Ovary (tissue), 9 donors: ENCODE results near the gene VAC14. TPM values are rescaled to one million over a fixed set of nuclear protein-coding genes. Genes with fewer than 3 reads are reported as not detected.

Source experiments
- DNase-seq, 5 donors: peaks; one replicate each; pipeline ENCODE4 v3.0.0-alpha.2; 2019 to 2020
- H3K27ac ChIP-seq, 2 donors: fragments of 200-600 bp; one replicate each; pipeline versions ENCODE4 v1.5.1 to v1.8.0; 2019 to 2022
- H3K27me3 ChIP-seq: fragments of 200-600 bp; one replicate; pipeline ENCODE4 v1.8.0; 2022
- H3K36me3 ChIP-seq: fragments of 200-600 bp; sonication (generic); one replicate; pipeline ENCODE4 v1.5.1; 2019
- H3K4me1 ChIP-seq: one replicate; pipeline ENCODE4 v1.8.1; 2013; ENCODE audit warnings: mild to moderate bottlenecking, moderate library complexity; ENCODE audit not compliant: insufficient read depth
- H3K4me3 ChIP-seq: fragments of 200-600 bp; sonication (generic); one replicate; pipeline ENCODE4 v1.5.1; 2017
- H3K9me3 ChIP-seq, 2 donors: fragments of 200-600 bp in 1 of 2; sonication (generic) in 1 of 2; one replicate each; pipeline versions ENCODE4 v1.5.1 to v1.8.1; 2013 to 2019; ENCODE audit warnings: mild to moderate bottlenecking in 1 of 2, moderate library complexity in 1 of 2
- EP300 ChIP-seq: sonication (generic); formaldehyde crosslinking; IDR thresholded peaks from one replicate; pipeline ENCODE4 v1.6.1; 2017; ENCODE audit warnings: antibody characterized with exemption
- POLR2A ChIP-seq: fragments of 450-650 bp; IDR thresholded peaks from one replicate; pipeline ENCODE4 v1.6.1; 2017; ENCODE audit warnings: antibody characterized with exemption, mild to moderate bottlenecking, moderate library complexity
- WGBS, 3 donors: extraction: QIAGEN DNeasy Blood & Tissue Kit in 1 of 3; methylation state at CpG; one replicate each; pipeline versions ENCODE4 v1.1.5 to v1.1.7; 2013 to 2017; 5-methylcytosine and 5-hydroxymethylcytosine counted together
- intact Hi-C, 4 donors: fragments of 100-400 bp; cut with DNase I; formaldehyde crosslinking; loops; one replicate each; pipeline versions ENCODE4 v1.11.0 to v1.15.1; 2022 to 2023
- polyA plus RNA-seq, 2 donors: library from polyadenylated mRNA; stranded (reverse); fragments of 200-250 nt in 1 of 2; fragments of 350-450 nt in 1 of 2; fragmentation: Illumina TruSeq in 1 of 2; extraction: RNeasy Lipid Tissue Mini Kit (QIAGEN cat#74804) in 1 of 2; gene quantifications; one replicate each; pipeline ENCODE4 v1.2.3, GENCODE V29; 2013 to 2014
- total RNA-seq, 7 donors: library from RNA; depleted of rRNA in 2 of 7; stranded (reverse); fragments of >200 nt in 2 of 7; fragmentation: NEBNext Ultra II Directional in 3 of 7; extraction: Animal tissue kit (Norgen Biotek cat#: 25700) in 3 of 7; gene quantifications; one replicate each; pipeline versions ENCODE4 v1.1.0 to v1.2.4, GENCODE V29; 2016 to 2023
- TF ChIP-seq, protein P1 (sequence below), 3 donors: fragments of 450-650 bp in 2 of 3; fragments of 200-600 bp in 1 of 3; IDR thresholded peaks; one replicate each; pipeline versions ENCODE4 v1.5.1 to v1.8.0; 2016 to 2022; ENCODE audit warnings: antibody characterized with exemption in 3 of 3, mild to moderate bottlenecking in 1 of 3
- donor health status: DM: no; HTN: no; CAD: no; lungs with moderate emphysema.
- donor health status: DM: no; HTN: no; CAD: no.
- donor health status: Bipolar disorder and iron deficiency.
- donor health status: DM: yes; HTN: yes; CAD: no.
- donor health status: DM: no; HTN: no; CAD: no.
- donor health status: DM: yes; HTN: yes; CAD: no.

VAC14 gene
- total and polyA plus RNA-seq, 9 donors: 9.9 to 32.4 (median 21.1) TPM

DNA sequence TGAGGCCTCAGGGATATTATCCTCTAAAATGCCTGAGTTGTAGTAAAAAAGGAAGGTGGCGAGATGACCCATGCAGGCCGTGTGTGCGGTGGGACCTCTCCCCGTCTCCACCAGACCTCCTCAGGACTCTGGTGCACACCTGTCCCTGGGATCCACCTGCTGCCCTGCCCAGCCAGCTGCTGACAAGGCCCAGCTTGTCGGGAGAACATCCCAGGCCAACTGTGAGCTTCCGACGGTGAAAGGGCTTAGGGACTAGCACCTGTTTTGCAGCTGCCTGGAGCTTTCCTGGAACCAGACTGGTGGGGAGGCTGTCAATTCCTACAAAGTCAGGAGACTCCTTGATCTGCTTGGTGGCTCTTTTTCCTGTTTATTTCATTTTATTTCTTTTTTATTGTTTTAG is 143.0 kb downstream of the VAC14 start:
- peak in 1 of 5 donors; percentile 19 for DNase-seq
- intact Hi-C loops: loop anchor here in 1 of 4 donors (10.0 kb wide), 1 partner anchor 293 kb away; no protein-coding TSS in a partner anchor
- TF ChIP-seq, protein P1, sequence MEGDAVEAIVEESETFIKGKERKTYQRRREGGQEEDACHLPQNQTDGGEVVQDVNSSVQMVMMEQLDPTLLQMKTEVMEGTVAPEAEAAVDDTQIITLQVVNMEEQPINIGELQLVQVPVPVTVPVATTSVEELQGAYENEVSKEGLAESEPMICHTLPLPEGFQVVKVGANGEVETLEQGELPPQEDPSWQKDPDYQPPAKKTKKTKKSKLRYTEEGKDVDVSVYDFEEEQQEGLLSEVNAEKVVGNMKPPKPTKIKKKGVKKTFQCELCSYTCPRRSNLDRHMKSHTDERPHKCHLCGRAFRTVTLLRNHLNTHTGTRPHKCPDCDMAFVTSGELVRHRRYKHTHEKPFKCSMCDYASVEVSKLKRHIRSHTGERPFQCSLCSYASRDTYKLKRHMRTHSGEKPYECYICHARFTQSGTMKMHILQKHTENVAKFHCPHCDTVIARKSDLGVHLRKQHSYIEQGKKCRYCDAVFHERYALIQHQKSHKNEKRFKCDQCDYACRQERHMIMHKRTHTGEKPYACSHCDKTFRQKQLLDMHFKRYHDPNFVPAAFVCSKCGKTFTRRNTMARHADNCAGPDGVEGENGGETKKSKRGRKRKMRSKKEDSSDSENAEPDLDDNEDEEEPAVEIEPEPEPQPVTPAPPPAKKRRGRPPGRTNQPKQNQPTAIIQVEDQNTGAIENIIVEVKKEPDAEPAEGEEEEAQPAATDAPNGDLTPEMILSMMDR (IDR thresholded peaks at IDR 0.05): no peak
- TF ChIP-seq EP300: no peak
- TF ChIP-seq POLR2A: no peak
- Histone ChIP-seq H3K9me3 (no peaks in the 10 kb centered on the region), H3K27me3 (no peaks in the 10 kb centered on the region), H3K27ac (no peak overlapping the region), H3K4me1 (peaks cover 6% of the 10 kb centered on the region), H3K4me3 (no peak overlapping the region), H3K36me3 (no peaks in the 10 kb centered on the region)
- 76 to 80% (median 78%) methylated on average over 7 of the region's 7 CpGs for WGBS, 3 donors

DNA sequence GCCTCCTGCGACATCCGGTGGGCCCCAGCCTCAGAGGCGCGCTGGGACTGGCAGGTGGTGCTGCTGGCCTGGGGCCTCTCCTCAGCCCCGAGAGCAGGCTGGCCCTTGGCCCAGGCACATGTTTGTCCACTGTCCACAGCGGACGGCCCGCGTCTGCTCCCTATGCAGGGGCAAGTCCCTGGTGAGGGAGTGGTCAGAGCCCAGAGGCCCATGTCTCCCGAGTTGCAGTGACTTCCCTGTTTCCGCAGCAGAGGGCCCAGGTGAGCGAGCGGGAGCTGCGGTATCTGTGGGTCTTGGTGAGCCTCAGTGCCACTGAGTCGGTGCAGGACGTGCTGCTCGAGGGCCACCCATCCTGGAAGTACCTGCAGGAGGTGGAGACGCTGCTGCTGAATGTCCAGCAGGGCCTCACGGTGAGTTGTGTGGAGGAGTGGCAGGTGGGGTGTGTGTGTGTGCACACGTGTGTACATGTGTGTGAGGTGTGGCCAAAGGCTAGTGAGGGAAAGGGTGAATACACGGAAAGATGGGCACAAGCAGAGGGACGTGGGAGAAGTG is 144.2 kb downstream of the VAC14 start:
- 73 to 77% (median 74%) methylated on average over 22 of the region's 22 CpGs for WGBS, 3 donors
- Histone ChIP-seq H3K4me1 (peaks cover 1% of the 10 kb centered on the region), H3K27me3 (no peaks in the 10 kb centered on the region), H3K27ac (no peak overlapping the region), H3K4me3 (no peak overlapping the region), H3K36me3 (no peaks in the 10 kb centered on the region), H3K9me3 (no peaks in the 10 kb centered on the region)
- intact Hi-C loops: loop anchor here in 1 of 4 donors (10.0 kb wide), 1 partner anchor 292 kb away; no protein-coding TSS in a partner anchor
- peak in 1 of 5 donors; percentile 39 for DNase-seq
- TF ChIP-seq EP300 (no peak), POLR2A (no peak)
- TF ChIP-seq, protein P1 (IDR thresholded peaks at IDR 0.05): no peak

DNA sequence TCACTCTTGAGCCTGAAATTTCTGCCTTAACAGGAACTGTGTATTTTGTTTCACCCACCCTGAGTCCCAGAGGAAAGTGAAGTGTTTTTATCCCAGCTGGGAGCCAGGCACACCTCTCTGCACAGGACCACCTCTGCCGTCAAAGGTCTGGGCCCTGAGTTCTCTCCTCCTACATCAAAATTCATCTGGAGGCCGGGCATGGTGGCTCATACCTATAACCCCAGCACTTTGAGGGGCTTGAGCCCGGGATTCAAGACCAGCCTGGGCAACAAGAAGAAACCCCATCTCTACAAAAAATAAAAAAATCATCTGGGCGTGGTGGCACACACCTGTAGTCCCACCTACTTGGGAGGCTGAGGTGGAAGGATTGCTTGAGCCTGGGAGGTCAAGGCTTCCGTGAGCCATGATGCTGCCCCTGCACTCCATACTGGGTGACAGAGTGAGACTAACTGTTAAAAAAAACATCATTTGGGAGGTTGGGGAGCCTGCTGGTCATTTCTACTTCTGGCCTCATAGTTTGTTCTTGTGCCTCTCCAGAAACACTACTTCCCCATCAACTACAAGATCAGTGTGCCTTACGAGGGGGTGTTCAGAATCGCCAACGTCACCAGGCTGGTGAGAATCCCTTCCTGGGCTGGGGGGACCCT is 144.8 kb downstream of the VAC14 start:
- H3K27ac ChIP-seq: no peak overlapping the region
- H3K9me3 ChIP-seq: no peaks in the 10 kb centered on the region
- intact Hi-C loops: loop anchor here in 1 of 4 donors (10.0 kb wide), 1 partner anchor 291 kb away; no protein-coding TSS in a partner anchor
- H3K27me3 ChIP-seq: no peaks in the 10 kb centered on the region
- no peaks in the 10 kb centered on the region for H3K36me3 ChIP-seq
- DNase-seq: peak in 1 of 5 donors; percentile 27
- TF ChIP-seq, protein P1 (IDR thresholded peaks at IDR 0.05): no peak
- TF ChIP-seq POLR2A (no peak), EP300 (no peak)
- H3K4me3 ChIP-seq: no peak overlapping the region
- peaks cover 1% of the 10 kb centered on the region for H3K4me1 ChIP-seq
- 88 to 92% (median 89%) methylated on average over 8 of the region's 8 CpGs for WGBS, 3 donors

DNA sequence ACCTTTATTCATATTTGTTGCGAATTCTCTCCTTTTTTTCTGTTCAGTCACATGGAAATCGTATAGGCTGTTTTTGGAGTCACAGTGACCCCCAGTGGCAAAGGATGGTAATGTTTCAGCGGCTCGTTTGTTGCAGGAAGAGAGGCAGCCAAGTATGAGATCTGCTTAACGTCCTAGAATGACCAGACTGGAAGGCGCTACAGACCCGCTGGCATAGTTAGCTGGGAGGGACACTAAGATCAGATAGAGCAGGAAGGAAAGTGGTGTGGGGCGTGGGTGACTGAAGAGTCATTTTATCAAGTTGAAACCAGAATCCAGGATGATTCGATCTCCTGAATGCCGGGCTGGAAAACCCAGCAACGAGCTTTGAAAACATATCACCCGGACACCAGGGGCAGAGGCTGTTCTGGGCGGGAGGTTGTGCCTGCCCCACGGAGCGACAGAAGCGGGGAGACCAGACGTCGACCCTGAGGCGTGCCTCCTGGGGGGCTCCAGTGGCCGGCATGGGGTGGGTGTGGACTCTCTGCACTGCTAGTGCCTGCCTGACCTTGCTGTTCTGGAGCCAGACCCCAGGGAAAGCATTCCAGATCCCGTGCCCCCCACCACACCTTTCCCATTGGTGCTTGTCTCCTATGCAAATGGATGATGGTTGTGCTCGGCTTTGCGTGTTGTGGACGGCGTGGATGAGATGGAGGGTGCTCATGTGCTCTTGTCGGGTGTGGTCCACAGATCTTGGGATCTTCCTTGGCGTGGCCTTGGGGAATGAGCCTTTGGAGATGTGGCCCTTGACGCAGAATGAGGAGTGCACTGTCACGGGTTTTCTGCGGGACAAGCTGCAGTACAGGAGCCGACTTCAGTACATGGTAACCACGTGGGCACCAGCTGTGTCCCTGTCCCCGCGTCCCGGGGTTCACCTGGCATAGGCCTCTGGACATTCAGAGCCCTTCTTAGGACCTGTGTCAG is 146.9 kb downstream of the VAC14 start:
- Histone ChIP-seq H3K27ac (no peak overlapping the region), H3K4me3 (peak overlapping the region; percentile 13)
- 36 to 37% (median 37%) methylated on average over 35 of the region's 35 CpGs for WGBS, 3 donors

More for the DNA sequence above, 146.9 kb downstream of the VAC14 start:
- H3K27me3 ChIP-seq: no peaks in the 10 kb centered on the region
- peak; percentile 70 to 89 (median 86) for DNase-seq
- H3K36me3 ChIP-seq: no peaks in the 10 kb centered on the region
- H3K9me3 ChIP-seq: no peaks in the 10 kb centered on the region
- no peaks in the 10 kb centered on the region for H3K4me1 ChIP-seq
- TF ChIP-seq, protein P1 (IDR thresholded peaks at IDR 0.05): peak; percentile 76 to 93 (median 89)
- TF ChIP-seq POLR2A (no peak), EP300 (no peak)
- intact Hi-C loops: loop anchor here in 2 of 4 donors (5.0 to 10.0 kb wide), 3 partner anchors 122 to 289 kb away; no protein-coding TSS in a partner anchor
